Mesenteric fat pad (tissue), 1 donor: Measurements from ENCODE around the gene KRT13. TPM values are rescaled to one million over a fixed set of nuclear protein-coding genes. Genes with fewer than 3 reads are reported as not detected.

Experiments used
- DNase-seq: peaks from one replicate; pipeline ENCODE4 v3.0.0-alpha.2; 2020; ENCODE audit warnings: low spot score
- total RNA-seq: library from RNA; stranded (reverse); fragmentation: NEBNext Ultra II Directional; extraction: Animal tissue kit (Norgen Biotek cat#: 25700); gene quantifications from one replicate; pipeline ENCODE4 v1.2.1, GENCODE V29; 2021
- donor health status: DM: yes; HTN: yes; CAD: no.

KRT13 gene
- total RNA-seq, 1 donor from 2014 or later, result not detected

DNA sequence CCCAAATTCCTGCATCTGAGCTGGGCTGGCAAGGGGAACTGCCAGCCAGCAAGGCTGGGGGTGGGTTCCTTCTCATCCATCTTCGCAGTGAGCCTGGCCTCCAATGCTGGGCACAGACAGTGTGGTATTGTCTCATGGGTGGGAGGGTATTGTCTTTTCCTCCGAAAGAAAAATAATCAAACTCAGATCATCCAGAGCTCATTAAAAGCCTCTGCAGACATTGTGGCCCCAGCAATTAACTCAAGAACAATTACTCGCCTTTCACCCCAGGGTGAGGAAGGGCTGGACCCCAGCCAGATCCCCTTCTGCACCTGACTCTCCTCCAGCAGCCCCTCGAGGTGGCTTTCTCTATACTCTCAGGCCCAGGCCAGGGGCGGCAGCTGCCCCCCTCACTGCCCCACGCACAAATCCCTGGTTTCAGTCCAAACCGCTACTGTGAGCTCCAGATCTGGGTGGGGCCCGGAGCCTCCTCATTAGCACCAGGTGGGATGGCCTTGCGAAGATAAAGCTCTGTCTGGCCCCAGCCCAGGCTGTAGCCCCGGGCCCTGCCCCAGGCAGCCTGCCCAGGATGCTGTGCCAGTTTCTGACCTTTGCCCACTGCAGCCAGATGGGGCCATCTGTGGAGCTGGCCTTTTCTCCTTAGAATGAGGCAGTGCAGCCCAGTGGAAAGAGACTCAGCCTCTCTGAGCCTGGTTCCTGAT is 15.6 kb upstream of the KRT13 start:
- DNase-seq, result no peak

DNA sequence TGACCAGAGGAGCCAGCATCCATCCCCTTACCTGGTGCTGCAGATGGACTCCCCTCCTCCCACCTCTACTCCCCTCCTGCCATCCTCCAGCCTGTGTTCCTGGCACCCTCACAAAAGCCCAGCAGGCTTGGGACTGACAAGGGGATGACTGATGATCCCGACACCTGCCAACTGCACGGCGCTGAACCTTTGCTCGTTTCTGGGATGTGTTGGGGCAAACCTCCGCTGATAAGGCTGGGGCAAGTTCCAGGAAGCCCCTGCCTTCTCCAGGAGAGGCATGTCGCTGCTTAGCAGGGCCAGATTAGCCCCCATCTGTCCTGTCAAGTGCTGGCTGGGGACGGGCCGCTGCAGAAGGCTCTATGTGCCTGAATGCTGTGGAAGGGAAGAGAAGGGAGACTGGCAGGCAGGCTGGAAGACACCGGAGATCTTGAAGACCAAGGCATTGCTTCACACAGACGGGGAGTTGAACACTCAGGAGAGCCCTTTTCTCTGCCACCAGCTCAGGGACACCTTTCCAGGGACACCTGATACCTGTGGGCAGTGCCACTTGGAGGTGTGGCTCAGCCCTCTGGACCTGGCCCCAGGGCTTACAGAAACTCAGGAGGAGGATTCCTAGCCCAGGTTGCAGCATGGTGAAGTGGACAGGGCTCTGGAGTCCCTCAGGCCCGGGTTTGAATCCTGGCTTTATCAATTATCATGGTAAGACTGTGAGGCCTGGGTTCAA is 14.3 kb upstream of the KRT13 start:
- no peak for DNase-seq

DNA sequence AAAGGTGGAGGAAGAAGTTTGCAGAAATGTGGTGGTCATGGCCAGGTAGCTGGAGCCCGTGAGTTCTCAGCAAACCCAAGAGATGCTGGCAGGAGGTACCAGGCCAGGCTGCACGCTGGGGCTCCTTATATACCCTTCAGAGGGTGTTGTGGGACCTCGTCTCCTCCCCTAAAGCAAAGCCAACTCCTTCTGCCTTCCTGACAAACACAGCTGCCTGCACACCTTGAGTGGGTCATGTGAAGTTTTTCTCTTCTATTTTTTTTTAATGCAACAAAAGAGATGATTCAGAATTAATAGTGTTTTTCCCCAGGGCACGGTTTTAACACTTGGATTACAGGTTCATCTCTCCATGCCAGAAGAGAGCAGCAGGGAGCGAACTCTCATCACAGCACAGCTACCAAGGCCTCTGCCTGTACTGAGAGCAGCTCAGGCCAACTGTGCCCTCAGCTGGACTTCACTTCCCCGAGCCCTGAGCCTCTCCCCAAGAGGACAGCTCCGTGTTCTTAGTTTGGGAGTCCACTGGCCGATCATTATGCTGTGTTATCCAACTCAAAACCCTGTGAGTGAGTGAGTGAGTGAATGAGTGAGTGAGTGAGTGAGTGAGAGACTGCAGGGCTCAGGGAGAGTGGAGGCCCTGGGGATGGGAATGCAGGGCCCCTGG is 13.5 kb upstream of the KRT13 start, which contains the start of gene KRT15:
TSS of gene KRT15 (minus strand) at position 102 of the 661 bp plus-strand sequence. CDS start at position 39, 63 bp downstream.
- no peak for DNase-seq

DNA sequence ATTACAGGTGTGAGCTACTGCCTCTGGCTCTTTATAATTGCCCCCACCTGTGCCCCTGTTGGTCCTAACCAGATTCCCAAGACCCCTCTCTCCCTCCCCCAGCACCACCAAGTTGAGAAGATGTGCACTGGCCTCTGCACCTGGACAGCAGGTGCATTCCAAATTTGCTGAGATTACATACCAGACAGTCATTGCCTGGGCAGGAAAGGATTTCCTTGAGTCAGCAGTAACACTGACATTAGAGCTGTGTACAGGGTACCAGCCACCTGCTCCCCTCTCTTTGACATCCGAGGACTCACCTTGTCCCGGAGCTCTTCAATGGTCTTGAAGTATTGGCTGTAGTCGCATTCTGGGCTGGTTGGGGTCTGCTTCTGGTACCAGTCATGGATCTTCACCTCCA is 12.6 kb upstream of the KRT13 start:
- no peak for DNase-seq

DNA sequence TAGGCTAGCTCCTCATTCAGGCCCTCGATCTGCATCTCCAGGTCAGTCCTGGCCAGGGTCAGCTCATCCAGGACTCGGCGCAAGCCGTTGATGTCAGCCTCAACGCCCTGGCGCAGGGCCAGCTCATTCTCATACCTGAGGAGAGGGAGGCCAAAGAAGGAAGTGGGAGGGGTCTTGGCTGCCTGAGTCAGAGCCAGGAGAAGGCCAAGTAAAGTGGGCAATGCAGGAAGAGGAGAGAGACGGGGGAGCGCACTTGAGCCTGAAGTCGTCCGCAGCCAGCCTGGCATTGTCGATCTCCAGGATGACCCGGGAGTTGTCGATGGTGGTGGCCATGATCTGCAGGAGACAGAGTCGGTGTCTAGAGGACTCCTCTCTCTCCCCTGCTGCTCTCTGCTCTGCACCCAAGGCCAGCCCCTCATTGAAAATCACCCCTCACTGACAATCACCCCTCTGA is 11.4 kb upstream of the KRT13 start:
- no peak for DNase-seq

DNA sequence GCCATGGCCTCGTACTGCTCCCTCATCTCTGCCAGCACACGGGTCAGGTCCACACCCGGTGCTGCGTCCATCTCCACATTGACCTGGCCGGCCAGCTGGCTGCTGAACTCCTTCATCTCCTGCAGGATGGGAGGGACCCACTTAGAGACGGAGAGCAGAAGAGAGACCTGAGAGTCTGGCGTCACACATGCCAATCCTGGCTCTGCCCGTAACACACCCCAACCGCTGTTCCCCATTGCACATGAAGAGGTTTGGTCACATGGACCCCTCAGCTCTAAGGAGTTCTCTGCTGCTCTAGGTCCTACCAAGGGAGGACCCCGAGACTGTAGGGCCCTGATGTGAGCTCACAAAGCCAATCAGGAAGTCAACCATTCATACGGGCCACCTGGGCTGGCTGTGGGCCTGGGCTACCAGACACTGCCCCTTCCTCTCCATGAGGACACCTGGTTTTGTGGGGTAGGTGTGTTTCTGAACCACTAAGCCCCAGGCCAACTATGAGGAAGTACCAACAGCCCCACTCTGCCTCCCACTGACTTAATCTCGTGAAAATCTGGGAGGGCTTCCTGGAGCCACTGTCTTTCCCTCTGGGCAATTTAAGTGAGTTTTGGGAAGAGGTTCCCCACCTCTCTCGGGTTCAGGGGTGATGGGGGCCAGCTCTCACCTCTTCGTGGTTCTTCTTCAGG is 10.9 kb upstream of the KRT13 start:
- no peak for DNase-seq

DNA sequence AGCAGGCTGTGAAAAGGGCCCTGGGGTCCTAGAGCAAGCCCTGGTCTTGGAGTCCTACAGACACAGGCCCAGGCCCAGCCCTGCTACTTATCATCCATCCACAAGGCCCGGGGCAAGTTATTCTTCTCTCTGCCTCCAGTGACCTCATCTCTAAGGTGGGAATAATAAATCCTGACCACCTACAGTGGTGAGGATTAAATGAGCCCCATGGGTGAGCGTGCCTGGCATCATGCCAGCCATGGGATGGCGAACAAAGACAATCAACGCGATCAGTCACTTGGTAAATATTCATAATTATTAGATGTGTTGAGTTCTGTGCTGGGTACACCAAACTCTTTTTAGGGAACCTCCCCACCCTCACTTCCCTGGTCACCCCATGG is 7.7 kb upstream of the KRT13 start:
- no peak for DNase-seq

DNA sequence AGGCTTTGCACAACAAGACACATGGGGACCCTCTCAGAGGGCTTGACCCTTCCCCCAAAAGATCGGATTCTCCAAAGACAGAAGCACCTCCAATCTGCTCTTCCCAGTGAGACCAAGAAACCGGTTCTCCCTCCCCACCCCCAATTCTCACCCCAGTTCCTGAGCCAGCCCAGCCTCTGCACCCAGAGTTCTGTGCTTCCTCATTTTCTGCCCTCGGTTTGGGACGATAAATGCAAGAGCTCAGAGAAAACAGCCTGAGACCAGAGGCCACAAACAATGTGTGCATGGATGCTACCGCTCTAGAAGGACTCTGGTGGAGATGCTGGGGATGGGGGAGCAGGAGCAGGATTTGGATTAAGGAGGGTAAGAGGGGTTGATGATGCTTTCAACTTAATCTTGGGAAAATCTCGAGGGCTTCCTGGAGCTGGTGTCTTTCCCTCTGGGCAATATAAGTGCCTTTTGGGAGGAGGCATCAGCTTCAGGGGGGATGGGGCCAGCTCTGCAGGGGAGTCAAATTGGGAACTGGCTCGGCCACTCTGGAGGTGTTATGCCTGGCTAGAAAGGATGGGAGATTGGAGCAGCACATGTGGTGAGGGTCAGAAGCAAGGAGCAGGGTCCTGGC is 7.2 kb upstream of the KRT13 start:
- no peak for DNase-seq

DNA sequence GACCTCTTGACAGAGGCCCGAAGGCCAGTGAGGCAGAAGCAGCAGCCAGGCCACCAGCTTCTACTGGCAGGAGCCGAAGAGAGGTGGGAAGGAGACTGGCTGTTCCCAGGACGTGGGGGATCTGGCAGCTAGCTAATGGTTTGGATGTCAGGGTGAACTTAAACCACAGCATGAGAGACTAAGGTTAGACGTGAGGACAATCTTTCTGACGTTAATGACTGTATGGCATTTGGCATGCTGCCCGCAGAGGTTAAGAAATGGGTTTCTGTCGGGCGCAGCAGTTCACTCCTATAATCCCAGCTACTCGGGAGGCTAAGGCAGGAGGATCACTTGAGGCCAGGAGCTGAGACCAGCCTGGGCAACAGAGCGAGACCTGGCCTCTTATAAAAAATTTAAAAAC is 6.3 kb upstream of the KRT13 start:
- no peak for DNase-seq

DNA sequence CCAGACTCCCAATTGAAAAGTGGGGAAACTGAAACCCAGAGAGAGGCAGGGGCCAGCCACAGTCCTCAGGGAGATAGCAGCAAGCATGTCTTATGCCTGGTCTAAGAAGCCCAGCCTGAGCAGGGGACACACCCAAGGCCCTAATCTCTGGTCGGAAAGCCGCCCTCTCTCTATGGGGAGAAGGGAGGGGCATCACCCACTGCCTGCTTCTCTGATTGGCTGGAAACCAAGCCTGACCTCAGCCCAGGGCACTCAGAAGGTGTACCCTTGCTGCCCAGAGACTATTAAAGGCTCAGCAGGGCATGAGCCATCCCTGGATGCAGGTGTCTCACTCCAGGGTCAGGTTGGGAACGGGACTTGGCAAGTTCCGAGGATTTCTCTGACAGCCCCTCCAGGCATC is 5.7 kb upstream of the KRT13 start:
- DNase-seq, result no peak

DNA sequence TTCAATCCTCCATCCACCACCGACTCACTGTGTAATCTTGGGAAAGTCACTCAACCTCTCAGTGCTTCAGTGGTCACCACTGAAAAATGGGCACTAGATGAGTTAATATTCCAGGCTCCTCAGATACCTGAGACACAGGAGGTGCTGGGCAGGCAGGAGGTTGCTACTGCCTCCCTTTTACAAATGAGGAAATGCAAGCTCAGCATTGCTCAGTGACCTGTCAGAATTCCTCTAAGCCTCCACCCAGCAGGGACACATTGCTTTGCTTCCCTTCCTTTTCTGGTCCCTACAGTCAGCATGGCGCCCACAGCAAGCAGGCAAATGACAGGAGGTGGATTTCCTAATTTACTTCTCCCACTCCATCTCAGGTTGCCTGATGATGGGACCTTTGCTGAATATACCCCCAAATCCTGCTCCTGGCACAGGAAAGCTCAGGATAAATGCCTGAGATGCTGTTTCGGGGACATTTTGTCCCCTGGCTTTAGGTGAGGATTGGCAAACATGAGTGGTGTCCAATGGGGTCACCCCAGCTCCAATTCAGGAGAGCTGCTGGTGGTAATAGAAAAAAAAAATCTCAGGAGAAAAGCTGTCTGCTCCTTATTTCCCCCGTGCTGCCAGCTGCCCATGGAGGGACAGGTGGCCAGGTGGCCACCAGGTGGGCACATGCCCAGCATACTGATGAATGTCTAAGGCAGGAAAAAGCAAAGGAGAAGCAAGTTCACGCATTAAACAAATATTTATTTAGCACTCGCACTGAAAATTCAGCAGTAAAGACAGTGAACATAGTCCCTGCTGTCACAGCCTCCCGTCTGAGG is 5.0 kb upstream of the KRT13 start:
- DNase-seq, result no peak

DNA sequence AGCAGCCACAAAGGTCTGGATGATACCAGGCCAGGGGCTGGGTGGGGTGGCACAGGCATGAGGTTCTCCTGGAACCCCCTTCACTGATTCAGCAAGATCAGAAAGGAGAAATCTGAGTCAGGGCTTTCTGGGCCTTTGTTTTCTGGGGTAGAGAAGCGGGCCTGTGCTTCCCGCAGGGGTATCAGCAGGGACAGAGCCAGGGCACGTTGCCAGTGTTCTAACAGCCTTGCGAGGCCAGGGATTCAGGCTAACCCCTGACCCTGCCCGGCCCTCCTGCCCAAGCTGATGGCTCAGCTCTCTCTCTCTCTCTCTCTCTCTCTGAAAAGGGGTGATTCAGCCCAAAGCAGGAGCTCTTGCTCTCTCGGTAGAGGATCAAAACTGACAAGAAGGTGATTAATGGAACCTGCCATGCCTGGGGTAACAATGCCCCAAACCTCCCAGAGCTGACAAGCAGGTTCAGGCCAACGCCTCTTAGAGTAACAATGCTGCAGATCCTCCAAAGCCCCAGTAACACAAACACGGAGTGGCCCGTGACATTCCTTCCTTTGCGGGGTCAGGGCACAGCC is 2.0 kb upstream of the KRT13 start:
- no peak for DNase-seq

DNA sequence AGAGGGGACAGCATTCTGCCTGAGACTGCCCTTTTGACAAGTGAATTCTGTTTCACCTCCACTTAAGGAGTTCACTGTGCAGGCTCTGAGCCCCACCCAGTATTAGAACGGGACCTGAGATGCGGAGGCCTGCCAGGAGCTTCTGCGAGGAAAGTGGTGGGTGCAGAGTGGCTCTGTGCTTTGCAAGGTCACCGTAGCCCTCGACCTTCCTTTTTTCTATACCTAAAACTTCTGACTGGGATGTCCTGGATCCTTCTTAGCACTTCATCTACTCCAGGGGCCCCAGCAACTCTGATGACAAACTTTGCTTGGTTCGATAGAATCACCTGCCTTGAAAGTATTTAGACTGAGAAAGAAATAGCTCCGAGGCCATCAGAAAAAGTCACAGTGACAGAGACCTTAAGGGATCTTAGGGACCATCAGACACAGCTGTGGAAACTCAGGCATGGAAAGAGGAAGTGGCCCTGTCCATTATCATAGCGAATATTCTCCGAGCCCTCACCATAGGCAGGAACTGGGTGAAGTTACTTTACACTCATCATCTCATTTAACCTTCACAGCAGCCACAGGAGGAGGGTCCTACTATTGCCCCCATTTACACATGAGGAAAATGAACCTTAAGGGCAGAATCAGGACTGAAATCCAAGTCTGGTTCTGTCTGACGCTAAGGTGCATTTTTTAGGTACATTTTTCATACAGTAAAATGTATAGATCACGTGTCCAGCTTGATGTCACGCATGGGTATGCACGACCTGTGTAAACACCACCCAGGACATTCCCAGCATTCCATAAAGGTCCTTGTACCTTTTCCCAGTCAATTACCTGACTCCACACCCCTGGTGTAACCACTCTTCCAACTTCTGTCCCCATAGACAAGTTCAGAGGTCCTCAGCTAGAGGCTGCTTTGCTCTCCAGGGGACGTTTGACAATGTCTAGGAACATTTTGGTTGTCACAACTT is 676 bp upstream of the KRT13 start:
- no peak for DNase-seq

DNA sequence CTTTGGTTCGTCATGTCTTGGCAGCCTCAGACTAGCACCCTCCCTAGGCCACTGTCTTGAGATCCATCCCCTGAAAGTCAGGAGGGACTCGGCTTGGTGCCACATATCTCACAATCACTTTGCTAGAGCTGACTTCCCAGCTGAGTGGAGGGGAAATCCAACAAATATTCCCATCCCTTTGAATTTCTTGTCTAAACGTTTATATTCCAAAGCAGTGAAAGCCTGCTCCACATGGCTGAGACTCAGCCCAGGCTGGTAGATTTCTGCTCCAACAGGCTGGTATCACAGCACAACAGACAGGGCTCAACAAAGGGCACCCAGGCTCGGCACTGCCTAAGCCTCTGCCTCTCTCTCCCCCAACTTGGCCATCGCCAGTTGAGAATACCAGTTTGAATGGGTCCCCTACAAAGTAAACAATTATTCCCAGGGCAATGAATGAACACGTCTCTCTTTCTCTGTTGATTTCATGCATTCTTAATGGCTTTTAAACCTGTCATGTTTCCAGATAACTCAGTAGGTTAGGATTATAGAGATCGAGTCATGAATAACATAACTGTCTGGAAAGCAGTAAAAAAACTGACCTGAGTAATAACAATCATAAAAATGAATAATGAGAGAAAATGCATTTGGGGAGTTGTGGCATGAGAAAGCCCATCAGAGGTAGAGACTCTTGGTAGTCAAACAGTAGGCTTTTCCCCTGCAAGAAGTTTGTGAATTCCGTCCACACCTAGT is 1.0 kb downstream of the KRT13 start:
- DNase-seq, result no peak

DNA sequence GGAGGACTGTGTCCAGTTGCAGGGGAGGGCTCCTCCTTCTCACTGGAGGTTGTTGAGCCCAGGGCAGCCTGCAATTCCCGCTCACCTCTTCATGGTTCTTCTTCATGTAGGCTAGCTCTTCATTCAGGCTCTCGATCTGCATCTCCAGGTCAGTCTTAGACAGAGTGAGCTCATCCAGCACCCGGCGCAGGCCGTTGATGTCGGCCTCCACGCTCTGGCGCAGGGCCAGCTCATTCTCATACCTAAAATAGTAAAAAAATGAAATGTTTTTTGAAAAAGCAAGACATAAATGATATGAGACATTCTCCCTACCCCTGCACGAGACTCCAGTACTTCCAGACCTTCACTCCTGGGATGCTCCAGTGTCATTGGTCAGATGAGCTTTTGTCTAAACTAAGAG is 2.2 kb downstream of the KRT13 start:
- no peak for DNase-seq

DNA sequence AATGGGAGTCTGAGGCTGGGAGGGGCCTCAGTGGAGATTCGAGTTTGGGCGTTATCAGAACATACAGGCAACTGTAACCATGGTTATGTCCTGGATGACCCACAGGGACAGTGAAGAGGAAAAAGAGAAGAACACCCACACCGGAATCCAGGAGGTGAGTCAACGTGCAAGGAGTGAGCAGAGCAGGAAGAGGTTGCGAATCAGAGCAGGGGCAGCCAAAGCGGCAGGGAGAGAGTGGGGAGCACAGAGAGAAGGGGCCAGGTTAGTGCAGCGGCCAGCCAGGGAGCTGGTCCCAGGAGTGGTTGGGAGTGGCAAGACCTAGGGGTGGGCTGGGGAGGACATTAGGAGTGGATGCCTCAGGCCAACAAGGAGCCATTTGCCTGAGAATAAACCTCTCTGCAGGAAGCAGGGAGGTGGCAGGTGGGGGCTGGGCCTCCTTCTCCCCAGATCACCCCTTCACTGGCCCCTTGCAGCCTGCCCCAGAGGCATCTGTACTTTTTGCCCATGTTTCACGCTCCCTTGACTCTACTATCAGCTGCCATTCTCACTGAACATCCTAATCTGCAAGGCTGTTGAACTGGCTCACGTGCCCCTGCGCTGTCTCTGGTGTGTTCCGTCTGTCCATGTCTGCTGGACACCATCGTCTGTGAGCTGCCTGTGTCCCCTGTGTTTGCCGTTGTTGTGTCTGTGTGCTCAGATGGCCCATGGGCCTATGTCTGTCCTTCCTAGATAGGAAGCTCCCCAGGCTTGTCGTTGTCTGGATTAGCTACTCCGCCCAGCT is 5.1 kb downstream of the KRT13 start:
- DNase-seq, result no peak

DNA sequence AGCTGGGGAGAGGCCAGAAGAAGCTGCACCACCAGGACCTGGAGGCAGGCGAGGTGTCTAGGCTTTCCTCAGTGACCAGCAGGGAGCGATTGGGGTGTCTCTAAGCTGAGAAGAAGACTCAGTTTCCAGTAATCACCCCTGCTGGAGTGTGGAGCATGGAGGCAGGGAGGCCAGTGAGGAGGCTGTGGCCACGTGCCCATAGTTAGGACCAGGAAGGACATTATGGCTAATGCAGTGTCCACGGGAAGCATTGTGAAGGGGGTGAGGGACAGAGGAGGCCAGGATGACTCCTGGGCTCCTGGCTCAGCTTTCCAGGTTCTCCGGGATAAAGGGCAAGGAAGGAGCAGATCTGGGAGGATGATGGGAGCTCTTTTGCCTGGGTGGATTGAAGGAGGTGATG is 5.7 kb downstream of the KRT13 start:
- no peak for DNase-seq
